WTC11 (cell line): ENCODE data around the gene DCST2. TPM values are rescaled to one million over a fixed set of nuclear protein-coding genes. Genes with fewer than 3 reads are reported as not detected.

Source experiments
- ATAC-seq: fragments of 200-7000 bp; cut with Tn5 transposase; 2 replicates; pipeline ENCODE4 v1.10.0; 2021; ENCODE audit warnings: mild to moderate bottlenecking, moderate library complexity
- CTCF ChIA-PET: fragments of 300-600 bp; sonication (Branson Sonifier 250); formaldehyde crosslinking; loops from one replicate; lab custom pipeline; 2021; ENCODE audit warnings: antibody characterized with exemption; lab: Charles Lee
- POLR2A ChIA-PET: fragments of 350-600 bp; sonication (Branson Sonifier 250); formaldehyde crosslinking; loops from one replicate; lab custom pipeline; 2021; ENCODE audit warnings: antibody characterized with exemption; lab: Charles Lee
- DNase-seq: peaks from one replicate; pipeline ENCODE4 v3.0.0; 2021; ENCODE audit warnings: low spot score
- H3K27ac Mint-ChIP-seq: 2 replicates; pipeline ENCODE4 v1.8.0; 2021; ENCODE audit warnings: mixed read lengths
- H3K27me3 Mint-ChIP-seq: 2 replicates; pipeline ENCODE4 v1.8.0; 2021; ENCODE audit warnings: low read depth, mild to moderate bottlenecking, moderate library complexity, mixed read lengths
- H3K36me3 Mint-ChIP-seq: 2 replicates; pipeline ENCODE4 v1.8.0; 2021; ENCODE audit warnings: mixed read lengths
- H3K4me1 Mint-ChIP-seq: 2 replicates; pipeline ENCODE4 v1.8.0; 2022; ENCODE audit warnings: mixed read lengths
- H3K4me3 Mint-ChIP-seq: 2 replicates; pipeline ENCODE4 v1.8.0; 2021; ENCODE audit warnings: mild to moderate bottlenecking, moderate library complexity, mixed read lengths
- H3K9me3 Mint-ChIP-seq: 2 replicates; pipeline ENCODE4 v1.8.0; 2021; ENCODE audit warnings: mixed read lengths
- ATF1 ChIP-seq: sonication (generic); formaldehyde crosslinking; IDR thresholded peaks from 2 replicates; pipeline ENCODE4 v1.8.1; 2023; ENCODE audit warnings: mild to moderate bottlenecking, moderate library complexity, missing genetic modification reagents
- CBFB ChIP-seq: sonication (generic); formaldehyde crosslinking; IDR thresholded peaks from 2 replicates; pipeline ENCODE4 v1.8.1; 2022; ENCODE audit warnings: mild to moderate bottlenecking, low read depth, missing genetic modification reagents
- GABPB1 ChIP-seq: sonication (generic); formaldehyde crosslinking; IDR thresholded peaks from 2 replicates; pipeline ENCODE4 v1.8.1; 2023; ENCODE audit warnings: mild to moderate bottlenecking, missing genetic modification reagents
- HMGA2 ChIP-seq: fragments of 250-450 bp; sonication (Bioruptor Pico); IDR thresholded peaks from 2 replicates; pipeline ENCODE4 v1.4.0; 2021; ENCODE audit warnings: mild to moderate bottlenecking, moderate library complexity
- JAZF1 ChIP-seq: fragments of 250-450 bp; sonication (Bioruptor Pico); IDR thresholded peaks from 2 replicates; pipeline ENCODE4 v1.9.0; 2021; ENCODE audit warnings: moderate library complexity, mild to moderate bottlenecking, inconsistent platforms
- KAT7 ChIP-seq: sonication (generic); formaldehyde crosslinking; IDR thresholded peaks from 2 replicates; pipeline ENCODE4 v1.8.1; 2023; ENCODE audit warnings: missing genetic modification reagents, mild to moderate bottlenecking, borderline replicate concordance
- MYBL2 ChIP-seq: sonication (generic); formaldehyde crosslinking; IDR thresholded peaks from 2 replicates; pipeline ENCODE4 v1.8.1; 2023; ENCODE audit warnings: mild to moderate bottlenecking, moderate library complexity, missing genetic modification reagents
- OVOL2 ChIP-seq: fragments of 250-450 bp; sonication (Bioruptor Pico); IDR thresholded peaks from 2 replicates; pipeline ENCODE4 v1.9.0; 2021; ENCODE audit warnings: mild to moderate bottlenecking, borderline replicate concordance
- SMAD4 ChIP-seq: sonication (generic); formaldehyde crosslinking; IDR thresholded peaks from 2 replicates; pipeline ENCODE4 v1.8.0; 2022; ENCODE audit warnings: mild to moderate bottlenecking, missing genetic modification reagents
- SOX15 ChIP-seq: fragments of 250-450 bp; sonication (Bioruptor Pico); IDR thresholded peaks from 2 replicates; pipeline ENCODE4 v1.9.0; 2021; ENCODE audit warnings: mild to moderate bottlenecking
- TEAD1 ChIP-seq: sonication (generic); formaldehyde crosslinking; IDR thresholded peaks from 2 replicates; pipeline ENCODE4 v1.8.0; 2022; ENCODE audit warnings: mild to moderate bottlenecking, missing genetic modification reagents
- TEAD4 ChIP-seq: sonication (generic); formaldehyde crosslinking; IDR thresholded peaks from 2 replicates; pipeline ENCODE4 v1.8.0; 2022; ENCODE audit warnings: mild to moderate bottlenecking, missing genetic modification reagents
- ZNF263 ChIP-seq: sonication (generic); formaldehyde crosslinking; IDR thresholded peaks from 2 replicates; pipeline ENCODE4 v1.8.1; 2022; ENCODE audit warnings: low read depth, mild to moderate bottlenecking, moderate library complexity, missing genetic modification reagents
- ZNF396 ChIP-seq: fragments of 250-450 bp; sonication (Bioruptor Pico); IDR thresholded peaks from 2 replicates; pipeline ENCODE4 v1.8.0; 2021; ENCODE audit warnings: mild to moderate bottlenecking, moderate library complexity, borderline replicate concordance
- ZNF423 ChIP-seq: fragments of 250-450 bp; sonication (Bioruptor Pico); IDR thresholded peaks from 2 replicates; pipeline ENCODE4 v2.1.2; 2022; ENCODE audit warnings: mild to moderate bottlenecking, moderate library complexity
- total RNA-seq: library from RNA; stranded (reverse); gene quantifications from 3 replicates; pipeline ENCODE4 v1.2.3, GENCODE V29; 2021
- TF ChIP-seq, protein P1 (sequence below): fragments of 250-450 bp; sonication (Bioruptor Pico); IDR thresholded peaks from 2 replicates; pipeline ENCODE4 v1.9.0; 2021; ENCODE audit warnings: mild to moderate bottlenecking, borderline replicate concordance
- TF ChIP-seq, protein P2 (sequence below): sonication (generic); formaldehyde crosslinking; conservative IDR thresholded peaks from 2 replicates; pipeline ENCODE4 v1.8.1; 2022; ENCODE audit warnings: mild to moderate bottlenecking, missing genetic modification reagents
- TF ChIP-seq, protein P3 (sequence below): sonication (generic); formaldehyde crosslinking; IDR thresholded peaks from 2 replicates; pipeline ENCODE4 v1.8.1; 2023; ENCODE audit warnings: mild to moderate bottlenecking, moderate library complexity, missing genetic modification reagents
- TF ChIP-seq, protein P4 (sequence below): sonication (generic); formaldehyde crosslinking; IDR thresholded peaks from 2 replicates; pipeline ENCODE4 v1.8.1; 2023; ENCODE audit warnings: mild to moderate bottlenecking, missing genetic modification reagents
- TF ChIP-seq, protein P5 (sequence below): fragments of 200-600 bp; IDR thresholded peaks from 2 replicates; pipeline ENCODE4 v1.8.0; 2022; ENCODE audit warnings: antibody characterized with exemption

DCST2 gene
- total RNA-seq, 1 experiment from 2014 or later, result 0.83 TPM

DNA sequence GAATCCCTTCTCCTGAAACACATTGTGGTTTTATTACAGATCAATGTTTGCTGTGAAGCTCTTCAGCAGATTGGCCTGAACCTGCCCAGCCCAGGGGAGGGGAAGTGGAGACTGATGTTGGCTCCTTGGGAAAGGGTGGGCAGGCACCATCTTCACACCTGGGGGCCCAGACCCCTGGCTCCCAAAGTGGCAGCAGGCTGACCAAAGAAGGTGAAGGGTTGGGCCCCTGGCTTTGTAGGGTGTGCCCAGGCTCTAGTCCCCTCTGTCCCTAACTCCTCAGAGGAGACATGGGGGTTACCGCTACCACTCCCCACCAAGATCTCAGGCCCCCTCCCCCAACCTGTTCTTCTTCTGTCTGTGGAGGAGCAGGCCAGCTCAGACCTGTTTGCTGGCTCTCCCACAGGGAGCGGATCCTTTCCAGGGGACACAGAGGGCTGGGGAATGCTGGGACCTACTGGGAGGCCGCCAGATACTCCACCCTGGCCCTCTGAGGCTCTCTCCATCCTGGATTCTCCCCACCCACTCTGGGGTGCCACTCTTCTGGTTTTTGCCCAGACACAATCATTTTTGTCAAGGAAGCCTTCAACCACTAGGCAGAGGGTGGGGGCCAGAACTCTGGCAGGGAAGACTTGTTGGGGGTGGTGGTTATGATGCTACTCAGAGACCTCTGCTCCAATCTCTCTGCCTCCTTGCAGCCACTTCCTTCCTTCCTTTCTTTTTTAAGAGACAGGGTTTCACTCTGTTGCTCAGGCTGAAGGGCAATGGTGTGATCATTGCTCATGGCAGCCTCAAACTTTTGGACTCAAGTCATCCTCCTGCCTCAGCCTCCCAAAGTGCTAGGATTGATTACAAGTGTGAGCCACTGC lies 40.0 kb upstream of the DCST2 start (continued):
- TF ChIP-seq OVOL2 (CRISPR knock-in tag) (no peak), SMAD4 (CRISPR knock-in tag) (no peak), MYBL2 (no peak), HMGA2 (no peak), JAZF1 (CRISPR knock-in tag) (no peak)
- TF ChIP-seq, protein P1, sequence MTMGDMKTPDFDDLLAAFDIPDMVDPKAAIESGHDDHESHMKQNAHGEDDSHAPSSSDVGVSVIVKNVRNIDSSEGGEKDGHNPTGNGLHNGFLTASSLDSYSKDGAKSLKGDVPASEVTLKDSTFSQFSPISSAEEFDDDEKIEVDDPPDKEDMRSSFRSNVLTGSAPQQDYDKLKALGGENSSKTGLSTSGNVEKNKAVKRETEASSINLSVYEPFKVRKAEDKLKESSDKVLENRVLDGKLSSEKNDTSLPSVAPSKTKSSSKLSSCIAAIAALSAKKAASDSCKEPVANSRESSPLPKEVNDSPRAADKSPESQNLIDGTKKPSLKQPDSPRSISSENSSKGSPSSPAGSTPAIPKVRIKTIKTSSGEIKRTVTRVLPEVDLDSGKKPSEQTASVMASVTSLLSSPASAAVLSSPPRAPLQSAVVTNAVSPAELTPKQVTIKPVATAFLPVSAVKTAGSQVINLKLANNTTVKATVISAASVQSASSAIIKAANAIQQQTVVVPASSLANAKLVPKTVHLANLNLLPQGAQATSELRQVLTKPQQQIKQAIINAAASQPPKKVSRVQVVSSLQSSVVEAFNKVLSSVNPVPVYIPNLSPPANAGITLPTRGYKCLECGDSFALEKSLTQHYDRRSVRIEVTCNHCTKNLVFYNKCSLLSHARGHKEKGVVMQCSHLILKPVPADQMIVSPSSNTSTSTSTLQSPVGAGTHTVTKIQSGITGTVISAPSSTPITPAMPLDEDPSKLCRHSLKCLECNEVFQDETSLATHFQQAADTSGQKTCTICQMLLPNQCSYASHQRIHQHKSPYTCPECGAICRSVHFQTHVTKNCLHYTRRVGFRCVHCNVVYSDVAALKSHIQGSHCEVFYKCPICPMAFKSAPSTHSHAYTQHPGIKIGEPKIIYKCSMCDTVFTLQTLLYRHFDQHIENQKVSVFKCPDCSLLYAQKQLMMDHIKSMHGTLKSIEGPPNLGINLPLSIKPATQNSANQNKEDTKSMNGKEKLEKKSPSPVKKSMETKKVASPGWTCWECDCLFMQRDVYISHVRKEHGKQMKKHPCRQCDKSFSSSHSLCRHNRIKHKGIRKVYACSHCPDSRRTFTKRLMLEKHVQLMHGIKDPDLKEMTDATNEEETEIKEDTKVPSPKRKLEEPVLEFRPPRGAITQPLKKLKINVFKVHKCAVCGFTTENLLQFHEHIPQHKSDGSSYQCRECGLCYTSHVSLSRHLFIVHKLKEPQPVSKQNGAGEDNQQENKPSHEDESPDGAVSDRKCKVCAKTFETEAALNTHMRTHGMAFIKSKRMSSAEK (CRISPR knock-in tag), result no peak

DNA sequence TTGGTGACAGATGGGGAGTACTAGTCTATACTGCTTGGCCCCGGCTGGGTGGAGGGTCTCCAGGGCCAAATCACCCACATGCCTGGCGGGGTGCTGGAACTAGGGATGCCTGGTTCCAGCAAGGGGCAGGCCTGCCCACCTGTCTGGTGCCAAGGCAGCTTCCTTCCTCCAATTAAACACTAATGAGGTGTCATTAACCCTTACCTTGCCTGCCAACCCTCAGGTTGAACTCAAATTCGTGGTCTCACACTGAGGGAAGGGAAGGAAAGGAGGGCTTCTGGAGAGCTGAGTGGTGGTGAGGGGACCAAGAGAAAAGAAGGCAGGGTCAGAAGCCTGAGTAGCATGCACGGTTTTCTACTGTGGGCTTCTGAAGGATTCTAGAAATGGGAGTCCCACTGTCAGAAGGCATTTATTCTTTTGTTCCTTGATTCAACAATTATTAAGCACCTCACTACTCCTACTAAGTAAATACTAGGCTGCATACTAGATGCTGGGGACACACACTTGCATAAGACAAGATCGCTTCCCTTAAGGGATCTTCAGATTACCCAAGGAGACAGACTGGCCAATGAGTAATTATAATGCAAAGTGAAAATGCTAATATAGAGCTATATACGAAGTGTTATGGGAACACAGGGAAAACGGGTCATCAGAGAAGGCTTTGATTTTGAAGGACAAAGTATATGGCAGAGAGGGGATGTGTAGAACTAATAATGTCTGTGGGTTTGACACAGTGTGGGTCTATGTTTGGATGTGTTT lies 39.1 kb upstream of the DCST2 start:
- H3K4me1 Mint-ChIP-seq, result peaks cover 38% of the 10 kb centered on the region
- H3K27me3 Mint-ChIP-seq, result peaks cover 47% of the 10 kb centered on the region
- no peak overlapping the region for H3K27ac Mint-ChIP-seq
- DNase-seq, result no peak
- TF ChIP-seq ZNF423 (CRISPR knock-in tag) (no peak), ATF1 (CRISPR knock-in tag) (no peak), KAT7 (CRISPR knock-in tag) (no peak), SOX15 (no peak), GABPB1 (CRISPR knock-in tag) (no peak), ZNF263 (CRISPR knock-in tag) (no peak), ZNF396 (CRISPR knock-in tag) (no peak), OVOL2 (CRISPR knock-in tag) (no peak), TEAD1 (no peak), TEAD4 (CRISPR knock-in tag) (no peak), CBFB (CRISPR knock-in tag) (no peak)
- TF ChIP-seq, protein P2, sequence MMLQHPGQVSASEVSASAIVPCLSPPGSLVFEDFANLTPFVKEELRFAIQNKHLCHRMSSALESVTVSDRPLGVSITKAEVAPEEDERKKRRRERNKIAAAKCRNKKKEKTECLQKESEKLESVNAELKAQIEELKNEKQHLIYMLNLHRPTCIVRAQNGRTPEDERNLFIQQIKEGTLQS (CRISPR knock-in tag), result no peak
- TF ChIP-seq, protein P3, sequence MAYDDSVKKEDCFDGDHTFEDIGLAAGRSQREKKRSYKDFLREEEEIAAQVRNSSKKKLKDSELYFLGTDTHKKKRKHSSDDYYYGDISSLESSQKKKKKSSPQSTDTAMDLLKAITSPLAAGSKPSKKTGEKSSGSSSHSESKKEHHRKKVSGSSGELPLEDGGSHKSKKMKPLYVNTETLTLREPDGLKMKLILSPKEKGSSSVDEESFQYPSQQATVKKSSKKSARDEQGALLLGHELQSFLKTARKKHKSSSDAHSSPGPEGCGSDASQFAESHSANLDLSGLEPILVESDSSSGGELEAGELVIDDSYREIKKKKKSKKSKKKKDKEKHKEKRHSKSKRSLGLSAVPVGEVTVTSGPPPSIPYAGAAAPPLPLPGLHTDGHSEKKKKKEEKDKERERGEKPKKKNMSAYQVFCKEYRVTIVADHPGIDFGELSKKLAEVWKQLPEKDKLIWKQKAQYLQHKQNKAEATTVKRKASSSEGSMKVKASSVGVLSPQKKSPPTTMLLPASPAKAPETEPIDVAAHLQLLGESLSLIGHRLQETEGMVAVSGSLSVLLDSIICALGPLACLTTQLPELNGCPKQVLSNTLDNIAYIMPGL, result no peak
- TF ChIP-seq, protein P4, sequence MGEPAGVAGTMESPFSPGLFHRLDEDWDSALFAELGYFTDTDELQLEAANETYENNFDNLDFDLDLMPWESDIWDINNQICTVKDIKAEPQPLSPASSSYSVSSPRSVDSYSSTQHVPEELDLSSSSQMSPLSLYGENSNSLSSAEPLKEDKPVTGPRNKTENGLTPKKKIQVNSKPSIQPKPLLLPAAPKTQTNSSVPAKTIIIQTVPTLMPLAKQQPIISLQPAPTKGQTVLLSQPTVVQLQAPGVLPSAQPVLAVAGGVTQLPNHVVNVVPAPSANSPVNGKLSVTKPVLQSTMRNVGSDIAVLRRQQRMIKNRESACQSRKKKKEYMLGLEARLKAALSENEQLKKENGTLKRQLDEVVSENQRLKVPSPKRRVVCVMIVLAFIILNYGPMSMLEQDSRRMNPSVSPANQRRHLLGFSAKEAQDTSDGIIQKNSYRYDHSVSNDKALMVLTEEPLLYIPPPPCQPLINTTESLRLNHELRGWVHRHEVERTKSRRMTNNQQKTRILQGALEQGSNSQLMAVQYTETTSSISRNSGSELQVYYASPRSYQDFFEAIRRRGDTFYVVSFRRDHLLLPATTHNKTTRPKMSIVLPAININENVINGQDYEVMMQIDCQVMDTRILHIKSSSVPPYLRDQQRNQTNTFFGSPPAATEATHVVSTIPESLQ (CRISPR knock-in tag), result no peak
- TF ChIP-seq, protein P5, sequence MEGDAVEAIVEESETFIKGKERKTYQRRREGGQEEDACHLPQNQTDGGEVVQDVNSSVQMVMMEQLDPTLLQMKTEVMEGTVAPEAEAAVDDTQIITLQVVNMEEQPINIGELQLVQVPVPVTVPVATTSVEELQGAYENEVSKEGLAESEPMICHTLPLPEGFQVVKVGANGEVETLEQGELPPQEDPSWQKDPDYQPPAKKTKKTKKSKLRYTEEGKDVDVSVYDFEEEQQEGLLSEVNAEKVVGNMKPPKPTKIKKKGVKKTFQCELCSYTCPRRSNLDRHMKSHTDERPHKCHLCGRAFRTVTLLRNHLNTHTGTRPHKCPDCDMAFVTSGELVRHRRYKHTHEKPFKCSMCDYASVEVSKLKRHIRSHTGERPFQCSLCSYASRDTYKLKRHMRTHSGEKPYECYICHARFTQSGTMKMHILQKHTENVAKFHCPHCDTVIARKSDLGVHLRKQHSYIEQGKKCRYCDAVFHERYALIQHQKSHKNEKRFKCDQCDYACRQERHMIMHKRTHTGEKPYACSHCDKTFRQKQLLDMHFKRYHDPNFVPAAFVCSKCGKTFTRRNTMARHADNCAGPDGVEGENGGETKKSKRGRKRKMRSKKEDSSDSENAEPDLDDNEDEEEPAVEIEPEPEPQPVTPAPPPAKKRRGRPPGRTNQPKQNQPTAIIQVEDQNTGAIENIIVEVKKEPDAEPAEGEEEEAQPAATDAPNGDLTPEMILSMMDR, result no peak
- peaks cover 8% of the 10 kb centered on the region for H3K36me3 Mint-ChIP-seq
- POLR2A ChIA-PET, result interaction anchor here (0.8 kb wide), 1 partner anchor 8 kb away, joined by 6 read pairs; no protein-coding TSS in a partner anchor
- ATAC-seq, result no peak
- H3K9me3 Mint-ChIP-seq, result no peaks in the 10 kb centered on the region
- CTCF ChIA-PET, result interaction anchor here (0.8 to 4.8 kb wide), 9 partner anchors 8 to 95 kb away, joined by 3 to 62 read pairs (median 5); partner anchors contain the start of gene ADAM15
- no peak overlapping the region for H3K4me3 Mint-ChIP-seq
